Dedifferentiated amniotic fluid mesenchymal stem cell (primary cell): ENCODE results near the gene HSPBP1.

Experiments used
- DNase-seq: peaks from one replicate; pipeline ENCODE4 v3.0.0-alpha.2; 2016; ENCODE audit errors: extremely low spot score

Gene HSPBP1

DNA sequence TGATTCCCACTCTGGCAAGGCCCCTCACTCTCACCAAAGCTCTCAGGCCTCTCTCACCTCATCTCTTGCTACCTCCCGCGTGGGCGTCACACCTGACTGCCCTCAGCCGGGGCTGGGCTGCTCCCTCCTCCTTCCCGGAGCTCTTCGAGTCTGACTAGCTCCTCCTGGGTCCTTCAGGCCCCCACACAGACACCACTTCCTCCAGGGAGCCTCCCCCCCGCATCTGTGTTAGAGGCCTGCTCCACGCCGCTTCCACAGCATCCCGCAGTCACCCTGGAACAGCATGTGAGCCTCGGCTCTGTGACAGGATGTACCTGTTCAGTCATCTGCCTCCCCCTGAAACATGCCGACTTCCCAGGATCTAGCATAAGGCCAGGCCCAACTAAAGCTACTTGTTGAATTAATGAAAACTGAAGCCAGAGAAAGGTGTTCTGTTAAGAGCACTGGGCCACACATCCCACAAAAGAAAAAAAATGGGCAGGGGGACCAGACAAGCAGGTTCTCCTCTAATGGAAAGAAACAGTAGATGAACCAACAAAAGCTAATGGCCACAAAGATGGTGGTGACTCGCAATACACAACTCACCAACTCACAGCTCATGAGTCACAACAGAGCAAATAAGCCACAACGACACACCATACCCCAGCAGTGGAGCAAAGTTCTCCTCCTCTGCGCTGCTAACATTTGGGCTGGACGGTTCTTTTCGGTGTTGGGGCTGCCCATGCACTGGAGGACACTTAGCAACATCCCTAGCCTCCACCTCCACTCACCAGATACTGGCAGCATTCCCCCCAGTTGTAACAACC, 24.1 kb downstream of the HSPBP1 start:
- DNase-seq = no peak

DNA sequence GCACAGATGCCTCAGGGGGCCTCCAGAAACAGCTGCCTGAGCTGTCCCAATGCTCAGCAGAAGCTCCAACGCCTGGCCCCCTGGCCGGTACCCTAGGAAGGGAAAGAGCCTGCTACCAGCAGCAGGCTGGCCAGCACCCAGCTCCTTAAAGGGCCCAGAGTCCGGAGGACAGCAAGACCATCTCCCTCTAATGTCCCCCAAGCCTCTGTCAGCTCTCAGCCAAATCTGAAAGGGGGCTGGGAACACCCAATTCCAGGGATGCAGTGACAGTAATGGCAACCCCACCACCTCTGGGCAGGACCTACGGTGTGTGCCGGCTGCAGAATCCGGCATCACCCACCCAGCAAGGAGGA, 25.3 kb downstream of the HSPBP1 start:
- no peak for DNase-seq

GRCh38 chr19:55253842-55254624, 25.9 kb downstream of the HSPBP1 start:
- DNase-seq = no peak

GRCh38 chr19:55252760-55253663, 26.9 kb downstream of the HSPBP1 start:
- no peak for DNase-seq

DNA sequence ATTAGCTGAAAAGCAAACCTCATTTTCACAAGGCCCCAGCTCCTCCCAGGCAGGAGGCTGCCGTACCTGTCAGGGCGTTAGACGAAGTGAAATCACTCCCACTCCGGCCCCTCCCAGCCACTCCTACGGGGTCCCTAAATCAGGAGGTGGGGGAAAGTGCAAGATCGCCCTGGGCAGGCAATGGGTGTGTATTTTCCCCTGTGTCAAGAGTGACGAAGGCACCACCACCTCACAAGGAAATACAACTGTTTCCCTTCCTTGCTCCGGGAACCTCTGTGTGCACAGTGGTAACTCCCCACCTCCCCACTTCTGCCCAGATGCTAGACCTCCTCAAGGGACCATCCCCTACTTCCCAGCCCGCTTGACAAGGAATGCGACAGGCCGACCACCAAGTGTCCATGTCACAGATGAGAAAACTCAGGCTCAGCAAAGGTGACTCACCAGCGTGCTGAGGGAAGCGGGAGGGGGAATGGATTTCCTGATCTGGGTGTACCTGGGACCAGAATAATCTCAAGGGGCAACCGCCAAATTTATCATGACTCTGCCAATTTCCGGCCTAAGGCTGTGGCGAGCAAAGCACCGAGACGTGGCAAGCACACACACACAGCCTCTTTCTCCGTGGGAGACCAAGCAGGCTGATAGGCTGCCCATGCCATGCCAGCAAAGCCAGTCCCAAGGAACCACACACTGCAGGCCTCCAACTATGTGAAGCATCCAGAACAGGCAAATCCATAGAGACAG, 28.4 kb downstream of the HSPBP1 start:
- no peak for DNase-seq

DNA sequence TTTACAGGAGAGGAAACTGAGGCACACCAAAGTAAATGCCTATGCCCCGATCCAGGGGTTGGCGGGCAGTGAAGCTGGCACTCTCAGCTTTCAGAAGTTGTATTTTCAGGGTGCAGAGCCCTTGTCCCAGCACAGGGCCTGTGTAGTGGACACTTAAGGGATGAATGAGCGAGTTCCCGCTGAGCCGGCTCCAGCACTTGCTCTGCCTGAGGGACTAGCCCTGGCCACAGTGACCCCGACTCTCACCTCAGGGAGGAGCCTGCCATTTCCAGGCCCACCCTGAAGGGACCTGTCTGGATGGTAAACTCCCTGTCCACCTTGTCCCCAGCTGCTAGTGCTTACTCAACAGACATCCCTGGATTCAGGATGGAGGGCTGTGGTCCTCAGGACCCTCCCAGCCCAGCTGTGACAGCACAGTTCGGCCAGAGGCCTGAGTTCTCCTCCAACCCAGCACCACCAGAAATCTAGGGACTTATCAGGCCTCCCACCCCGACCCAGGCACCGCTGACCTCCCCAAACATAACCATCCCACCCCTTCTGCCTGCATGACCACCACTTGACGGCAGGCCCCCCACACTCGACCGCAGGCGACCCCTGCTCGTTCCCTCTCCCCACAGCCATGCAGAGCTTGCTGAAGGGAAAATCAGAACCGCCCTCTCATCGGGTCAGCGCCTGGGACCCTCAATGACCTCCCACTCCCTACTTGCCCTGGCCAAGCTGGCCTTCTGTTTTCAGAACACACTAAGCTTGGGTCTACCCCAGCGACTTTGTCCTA, 29.5 kb downstream of the HSPBP1 start:
- no peak for DNase-seq

GRCh38 chr19:55249841-55250240, 30.1 kb downstream of the HSPBP1 start:
- DNase-seq = no peak

DNA sequence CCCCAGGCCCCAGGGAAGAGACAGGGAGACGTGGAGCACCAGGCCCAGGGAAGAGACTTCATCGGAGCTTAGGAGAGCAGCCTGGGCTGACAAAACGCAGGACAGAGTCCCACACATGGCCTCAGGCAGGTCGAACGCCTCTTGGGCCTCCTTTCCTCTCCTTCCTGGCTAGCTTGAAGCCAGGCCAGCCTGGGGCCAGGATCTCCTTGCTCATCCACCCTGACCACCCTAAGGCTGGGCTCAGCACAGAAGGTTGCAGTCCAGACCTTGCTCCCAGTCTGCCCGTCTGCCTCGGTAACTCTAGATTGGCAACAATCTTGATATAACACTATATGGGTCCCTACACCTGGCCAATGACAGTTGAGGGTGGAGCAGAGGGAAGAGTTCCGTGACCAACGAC, 31.2 kb downstream of the HSPBP1 start:
- no peak for DNase-seq

DNA sequence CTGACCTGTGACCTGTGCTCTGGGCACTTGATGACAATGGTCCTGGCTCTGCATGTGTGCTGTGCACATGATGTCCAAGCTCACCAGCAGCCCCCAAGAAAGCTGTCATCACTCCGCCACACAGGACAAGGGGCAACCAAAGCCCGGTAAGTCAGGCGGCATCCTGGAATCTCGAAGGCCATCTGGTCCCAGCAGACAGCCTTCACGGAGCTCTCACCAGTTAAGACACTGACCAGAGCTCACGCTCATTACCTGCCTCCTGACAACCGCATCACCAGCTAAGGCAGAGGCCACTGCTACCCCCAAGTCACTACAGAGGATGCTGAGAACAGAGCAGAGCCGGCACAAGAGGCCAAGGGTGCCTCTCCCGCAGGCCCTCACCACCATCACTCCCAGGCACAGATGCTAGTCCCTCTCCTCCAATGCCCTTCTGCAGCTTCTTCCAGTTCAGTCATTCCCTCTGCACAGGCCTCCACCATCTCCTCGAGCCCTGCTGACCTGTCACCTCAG, 31.7 kb downstream of the HSPBP1 start:
- no peak for DNase-seq

DNA sequence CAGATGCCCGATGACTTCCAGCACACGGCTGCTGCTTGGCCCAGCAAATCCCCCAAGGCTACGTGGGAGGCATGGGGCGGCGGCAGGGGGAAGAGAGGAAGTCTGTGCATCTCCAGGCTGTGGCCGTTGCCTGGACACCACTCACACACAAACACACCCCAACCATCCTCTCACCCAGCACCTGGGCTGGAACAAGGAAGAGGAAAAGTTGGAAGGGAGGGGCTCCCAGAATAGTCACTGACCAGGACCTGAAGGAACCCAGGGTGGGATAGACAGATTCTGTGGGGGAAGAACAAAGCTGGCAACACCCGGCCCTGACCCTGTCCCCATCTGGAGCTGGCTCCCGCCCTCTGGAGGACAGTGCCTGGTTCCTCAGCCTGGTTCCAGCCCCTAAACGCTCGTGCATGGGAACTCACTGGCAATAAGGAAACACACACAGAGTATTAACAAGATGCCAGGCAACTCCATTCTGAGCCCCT, 32.2 kb downstream of the HSPBP1 start:
- no peak for DNase-seq

DNA sequence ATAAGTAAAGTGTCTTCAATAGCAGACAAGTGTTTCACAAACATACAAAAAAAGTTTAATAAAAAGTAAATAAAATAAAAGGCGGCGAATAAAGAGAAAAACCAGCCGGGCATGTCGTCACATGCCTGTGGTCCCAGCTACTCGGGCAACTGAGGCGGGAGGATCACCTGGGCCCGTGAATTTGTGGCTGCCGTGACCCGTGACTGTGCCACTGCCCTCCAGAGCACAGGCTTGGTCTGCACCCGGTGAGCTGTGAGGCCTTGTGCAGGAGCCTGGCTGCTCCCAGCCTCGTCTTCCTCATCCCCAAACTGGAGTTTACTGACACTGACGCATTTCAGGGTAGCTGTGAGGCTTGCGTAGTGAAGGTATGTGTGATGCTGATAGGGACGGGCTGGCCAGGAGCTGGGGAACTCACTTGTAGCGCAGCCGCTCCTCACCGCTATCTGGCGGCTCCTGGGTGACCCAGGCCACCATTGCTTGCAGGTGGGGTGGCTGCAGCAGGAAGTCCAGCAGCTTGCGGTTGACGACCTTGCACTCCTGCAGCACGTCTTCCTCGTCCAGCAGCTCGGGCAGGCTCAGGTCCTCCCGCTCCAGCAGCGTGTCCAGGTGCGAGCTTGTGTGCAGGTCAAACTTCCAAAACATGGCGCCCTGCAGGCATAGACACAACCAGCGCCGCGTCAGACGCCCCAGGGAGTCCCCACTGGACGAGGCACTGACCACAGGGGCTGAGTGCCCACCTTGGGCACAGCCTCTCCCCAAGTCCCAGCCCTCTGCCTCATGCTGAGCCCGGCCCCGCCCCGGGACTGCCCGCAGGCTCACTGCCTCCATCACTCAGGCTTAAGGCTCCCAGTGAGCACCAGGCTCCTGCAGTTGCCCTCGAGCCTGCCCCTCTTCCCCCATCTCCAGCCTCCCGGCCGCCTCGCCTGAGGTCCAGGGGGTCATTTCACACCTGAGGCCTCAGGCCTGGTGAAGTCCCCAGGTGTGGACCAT, 33.2 kb downstream of the HSPBP1 start:
- DNase-seq = no peak

- no peak for DNase-seq
Observed at GRCh38 chr19:55245236-55245904, 34.5 kb downstream of the HSPBP1 start.

DNA sequence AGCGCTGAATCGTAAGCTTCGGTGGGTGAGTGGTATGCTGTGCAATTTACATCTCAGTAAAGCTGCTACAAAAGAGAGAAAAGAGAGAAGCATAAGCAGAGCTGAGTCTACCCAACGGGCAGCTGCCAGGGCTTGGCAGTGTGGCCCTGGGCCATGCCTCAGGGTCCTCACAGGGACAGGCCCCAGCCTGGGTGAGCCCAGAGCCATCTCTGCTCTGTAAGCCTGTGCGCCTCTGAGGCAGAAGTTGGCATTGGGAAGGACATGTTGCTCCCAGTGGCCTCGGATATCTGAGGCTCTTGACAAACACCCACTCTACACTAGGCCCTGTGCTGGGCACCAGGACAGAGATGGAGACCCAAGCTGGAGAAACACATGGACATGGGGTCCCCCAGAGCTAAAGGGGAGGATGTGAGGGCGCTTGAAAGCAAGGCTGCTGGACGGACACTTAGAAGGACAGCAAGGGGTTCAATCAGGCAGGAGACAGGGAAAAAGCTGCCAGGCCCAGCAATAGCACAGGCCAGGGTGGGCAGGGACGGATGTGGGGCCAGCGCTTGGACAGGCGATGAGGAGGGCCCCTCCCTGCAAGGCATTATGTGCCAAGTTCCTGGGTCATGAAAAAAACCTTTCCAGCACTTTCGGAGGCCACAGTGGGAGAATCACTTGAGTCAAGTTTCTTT, 35.8 kb downstream of the HSPBP1 start:
- no peak for DNase-seq

- no peak for DNase-seq
Observed at GRCh38 chr19:55242517-55242916, 37.4 kb downstream of the HSPBP1 start.

- DNase-seq = no peak
Observed at GRCh38 chr19:55241935-55242464, 37.9 kb downstream of the HSPBP1 start.

DNA sequence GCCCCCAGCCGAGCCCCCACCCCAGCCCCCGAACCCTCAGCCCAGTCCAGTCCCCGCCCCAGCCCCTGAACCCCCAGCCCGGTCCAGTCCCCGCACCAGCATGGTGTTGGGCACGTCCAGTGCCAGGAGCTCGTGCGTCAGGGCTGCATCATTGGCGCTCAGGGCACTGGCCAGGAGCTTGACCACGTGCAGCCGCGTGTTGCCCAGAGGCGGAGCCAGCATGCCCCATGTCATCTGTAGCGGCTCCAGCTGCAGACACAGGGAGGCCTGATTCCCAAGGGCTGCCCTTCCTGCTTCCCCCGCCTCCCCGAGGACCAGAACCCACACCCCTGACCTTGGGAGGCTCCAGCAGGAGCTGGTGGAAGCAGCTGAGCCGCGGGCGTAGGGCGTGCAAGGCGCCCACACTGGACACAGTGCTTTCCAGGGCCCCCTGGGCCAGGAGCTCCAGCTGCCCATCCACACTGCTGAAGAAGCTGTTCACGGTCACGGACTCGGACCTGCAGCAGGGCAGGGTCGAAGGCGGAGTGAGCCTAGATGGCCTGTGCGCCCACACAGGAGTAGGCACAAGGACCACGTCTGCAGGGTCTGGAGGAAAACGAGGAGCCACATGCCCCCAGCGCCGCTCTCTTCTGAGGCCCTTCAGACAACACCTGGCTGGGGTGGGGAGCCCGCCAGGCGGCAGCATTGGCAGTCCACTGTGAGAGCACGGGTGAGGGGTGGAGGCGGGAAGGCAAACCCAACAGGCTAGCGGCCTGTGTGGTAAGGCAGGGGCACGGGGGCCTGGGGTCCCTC, 38.6 kb downstream of the HSPBP1 start:
- DNase-seq = no peak

DNA sequence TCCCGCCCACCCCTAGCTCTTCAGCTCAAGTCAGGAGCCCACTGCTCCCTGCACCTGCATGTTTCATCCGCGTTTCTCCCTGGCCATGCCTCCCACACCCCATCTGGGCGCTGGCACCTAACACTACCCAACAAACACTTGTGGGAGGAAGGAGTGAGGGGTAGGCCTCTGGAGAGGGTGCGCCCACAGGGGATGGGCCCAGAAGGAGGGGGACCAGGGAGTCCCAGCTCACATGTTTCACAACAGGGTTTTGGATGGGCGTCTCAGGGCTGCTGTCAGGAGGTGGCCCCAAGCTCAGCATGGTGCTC, 39.2 kb downstream of the HSPBP1 start:
- no peak for DNase-seq
